Muscle of back (tissue), 11 donors: ENCODE measurements around the gene CAMK2B. TPM values are rescaled to one million over a fixed set of nuclear protein-coding genes. Genes with fewer than 3 reads are reported as not detected.

ENCODE experiments used
- DNase-seq, 3 donors: peaks; one replicate each; pipeline versions ENCODE4 v3.0.0 to v3.0.0-alpha.2; 2013
- polyA plus RNA-seq, 10 donors: library from polyadenylated mRNA; unstranded; fragments of 120-200 nt; gene quantifications; one replicate each; pipeline ENCODE4 v1.2.1, GENCODE V29; 2013; ENCODE audit not compliant: insufficient read length in 10 of 10

Gene CAMK2B
- polyA plus RNA-seq, 10 donors = 4.0 to 19.0 (median 12.2) TPM

DNA sequence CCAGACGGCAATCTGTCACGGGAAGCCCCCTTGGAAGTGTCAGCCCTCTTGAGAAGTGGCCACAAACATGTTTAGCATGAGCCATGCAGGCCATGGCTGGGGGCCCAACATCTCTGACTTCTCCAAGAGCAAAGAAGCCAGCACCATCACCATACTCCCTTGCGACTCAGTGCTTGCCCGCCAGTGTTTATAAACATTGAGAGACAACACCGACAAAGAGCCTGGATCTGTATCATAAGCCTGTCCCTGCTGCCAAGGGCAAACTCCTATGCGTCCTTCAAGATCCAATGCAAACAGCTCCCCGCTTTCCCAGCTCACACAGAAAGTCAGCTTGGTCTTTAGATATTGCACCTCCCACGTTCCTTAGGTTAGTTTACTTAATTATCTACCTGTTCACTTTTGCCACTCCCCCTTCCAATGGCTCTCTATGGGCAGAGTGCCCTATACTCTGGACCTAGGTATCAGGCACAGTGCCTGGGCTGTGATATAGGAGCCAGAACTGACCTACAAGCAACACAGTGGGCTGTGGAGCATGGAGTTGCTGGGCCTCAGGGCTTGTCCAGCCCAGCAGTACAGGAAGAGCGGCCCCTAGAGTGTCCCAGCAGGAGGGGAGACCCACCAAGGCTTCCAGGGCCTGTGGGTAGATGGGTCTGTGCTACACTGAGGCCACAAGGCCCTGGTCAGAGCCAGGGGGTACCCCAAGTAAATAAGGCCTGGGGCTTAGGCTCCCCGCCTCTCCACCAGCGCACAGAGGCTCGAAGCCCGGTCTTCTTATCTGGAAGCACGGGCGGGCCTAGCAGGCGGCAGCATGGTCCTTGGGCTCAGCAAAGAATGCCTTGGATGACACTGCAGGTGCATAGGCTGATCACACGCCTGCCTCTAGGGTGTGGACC, 37.7 kb downstream of the CAMK2B start:
- no peak for DNase-seq

DNA sequence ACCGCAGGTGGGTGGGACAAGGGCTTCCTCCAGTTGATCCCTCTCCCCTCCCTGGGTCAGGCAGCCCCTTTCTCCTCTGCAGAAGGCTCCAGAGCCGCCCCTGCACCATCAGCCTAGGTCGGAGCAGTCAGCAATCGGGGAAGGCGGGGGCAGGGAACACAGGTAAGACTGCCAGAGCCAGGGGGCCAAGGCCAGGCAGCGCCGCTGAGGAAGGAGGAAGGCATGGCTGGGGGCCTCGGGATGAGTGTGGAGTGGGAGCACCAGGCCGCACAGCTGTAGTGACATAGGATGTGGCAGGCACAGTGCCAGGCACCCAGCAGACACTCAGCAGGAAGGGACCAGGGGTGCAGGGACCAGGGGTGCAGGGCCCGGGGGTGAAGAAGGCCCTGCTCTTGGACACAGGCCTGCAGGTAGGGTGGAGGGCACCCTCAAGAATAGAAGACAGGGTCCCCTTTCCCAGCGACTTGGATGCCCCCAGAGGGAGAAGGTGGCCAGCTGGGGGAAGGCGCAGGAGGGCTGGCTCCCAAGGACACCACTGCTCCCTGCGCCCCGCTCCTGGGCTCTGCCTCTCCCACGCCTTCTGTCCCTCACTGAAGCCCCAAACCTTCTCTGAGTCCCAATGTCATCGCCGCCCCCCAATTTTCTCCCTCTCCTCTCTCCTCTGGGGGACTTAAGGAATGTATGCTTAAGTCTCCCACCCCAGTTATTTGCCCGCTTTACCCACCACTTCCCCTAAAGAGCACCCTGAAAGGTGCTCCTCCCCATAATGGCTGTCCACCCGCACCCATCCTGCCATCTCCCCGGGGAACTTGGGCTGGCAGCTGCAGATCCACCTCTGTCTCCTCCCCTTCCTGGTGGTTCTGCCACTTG, 38.5 kb downstream of the CAMK2B start:
- no peak for DNase-seq

DNA sequence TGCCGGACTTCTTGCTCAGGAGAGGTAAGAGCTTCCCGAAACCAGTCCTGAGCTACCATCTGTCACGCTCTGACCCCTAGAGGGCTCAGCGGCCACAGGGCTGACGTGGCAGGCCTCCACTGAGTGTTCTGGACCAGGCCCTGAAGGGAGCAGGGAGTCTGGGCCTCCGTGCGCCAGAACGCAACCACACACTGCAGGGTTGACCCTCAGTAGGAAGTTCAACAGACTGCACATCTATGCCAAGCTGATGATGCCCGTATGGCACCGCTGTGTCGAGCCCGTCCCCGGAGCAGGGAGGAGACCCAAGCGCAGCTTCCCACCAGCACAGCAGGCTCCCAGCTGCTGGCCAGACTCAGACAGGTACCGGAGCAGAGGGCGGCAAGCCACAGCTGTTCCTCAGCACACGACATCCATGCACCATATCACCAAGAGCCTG, 39.2 kb downstream of the CAMK2B start:
- DNase-seq = no peak

DNA sequence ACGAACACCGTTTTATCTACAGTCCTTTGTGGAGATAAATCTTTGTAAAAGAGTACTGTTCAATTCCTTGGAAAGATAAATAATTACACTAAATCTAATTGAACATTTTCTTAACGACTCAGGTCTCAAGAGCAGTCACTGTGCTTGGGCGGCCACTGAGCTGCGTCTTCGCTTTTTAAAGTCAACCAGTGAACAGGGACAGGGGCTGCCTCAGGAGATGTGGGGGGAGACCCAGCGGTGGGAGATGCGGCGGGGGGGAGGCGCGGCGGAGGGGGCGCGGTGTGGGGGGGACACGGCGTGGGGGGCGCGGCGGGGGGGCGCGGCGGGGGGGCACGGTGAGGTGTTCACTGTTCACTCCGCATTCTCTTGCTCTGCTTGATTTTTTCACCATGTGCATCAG, 39.8 kb downstream of the CAMK2B start:
- no peak for DNase-seq

DNA sequence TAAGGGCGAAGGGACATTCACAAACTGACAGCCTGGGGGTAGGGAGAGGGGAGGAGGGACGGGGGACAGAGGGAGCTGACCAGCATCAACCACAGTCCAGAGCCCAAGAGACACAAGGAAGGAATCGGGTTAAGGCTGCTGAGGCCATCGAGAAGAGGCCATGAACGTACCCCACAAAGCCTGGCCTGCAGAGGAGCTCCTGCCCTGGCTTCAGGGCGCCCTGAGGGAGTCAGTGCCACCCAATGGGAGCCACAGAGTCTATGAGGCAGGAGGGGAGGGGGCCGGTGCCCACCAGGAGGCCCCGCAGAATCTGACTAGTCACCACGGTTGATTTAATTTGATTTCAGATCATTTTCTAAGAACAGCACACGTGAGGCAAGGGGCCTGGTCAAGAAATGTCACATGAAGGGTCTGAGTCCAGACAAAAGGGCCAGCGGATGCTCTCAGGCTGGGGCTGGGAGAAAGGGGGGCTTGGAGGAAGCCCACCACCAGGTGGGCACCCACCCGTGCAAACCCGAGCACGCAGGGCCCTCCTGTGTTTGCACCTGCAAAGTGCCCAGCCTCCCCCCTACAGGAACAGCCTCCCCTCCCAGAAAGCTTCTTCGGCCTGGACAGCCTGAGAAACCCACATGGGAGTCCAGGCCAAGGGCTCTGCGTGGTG, 40.4 kb downstream of the CAMK2B start:
- DNase-seq = no peak

DNA sequence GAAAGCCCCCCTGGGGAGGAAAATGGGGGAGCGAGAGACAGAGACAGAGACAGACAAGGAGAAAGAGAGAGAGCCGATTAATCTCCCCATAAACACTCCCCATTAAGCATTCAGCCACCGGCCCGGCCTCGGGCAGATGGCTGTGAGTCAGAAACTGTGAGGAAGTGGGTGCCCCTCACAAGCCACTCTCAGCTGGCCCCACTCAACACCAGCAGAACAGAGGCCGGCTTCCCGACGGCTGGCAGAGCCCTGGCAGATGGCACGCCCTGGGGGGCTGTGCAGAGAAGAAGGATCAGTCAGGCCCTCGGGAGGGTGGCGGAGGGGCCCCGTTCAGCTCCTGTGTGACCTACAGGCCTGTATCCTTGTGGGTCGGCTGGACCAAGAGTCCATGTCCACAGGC, 41.2 kb downstream of the CAMK2B start:
- no peak for DNase-seq

DNA sequence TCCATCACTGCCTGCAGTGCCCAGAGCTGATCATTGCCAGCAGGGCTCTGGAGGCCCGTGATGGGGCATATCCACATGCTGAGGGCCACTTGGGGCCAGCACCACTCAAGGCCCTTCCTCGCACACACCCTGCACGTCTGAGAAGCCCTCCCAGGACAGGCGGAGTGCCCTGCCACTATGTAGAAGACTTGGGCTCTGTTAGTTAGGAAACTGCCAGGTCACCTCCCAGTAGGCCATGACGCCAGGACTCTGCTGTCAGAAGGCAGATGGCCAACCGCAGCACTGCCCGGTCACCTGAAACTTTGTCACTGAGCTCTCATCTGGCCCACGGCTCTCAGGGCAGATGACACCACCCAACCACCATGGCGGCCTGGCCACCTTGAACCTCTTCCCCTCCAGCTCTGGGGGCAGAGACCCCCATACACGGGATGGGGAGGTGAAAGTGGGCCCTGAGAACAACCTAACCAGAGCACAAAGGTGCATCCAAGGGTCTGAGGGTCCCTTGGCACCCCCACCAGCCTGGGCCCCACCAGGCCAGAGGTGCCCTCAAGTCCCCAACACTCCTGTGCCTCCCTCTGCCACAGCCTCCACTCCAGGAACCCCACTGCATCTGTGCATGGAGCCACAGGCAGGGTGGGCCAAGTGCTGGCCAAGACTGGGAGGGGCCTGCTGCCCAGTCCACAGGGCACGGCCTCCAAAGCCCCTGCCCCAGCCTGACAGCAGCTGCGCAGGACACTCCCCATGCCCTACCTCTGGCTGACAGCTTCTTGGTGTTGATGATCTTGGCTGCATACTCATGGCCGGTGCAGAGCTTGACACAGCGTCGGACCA, 41.8 kb downstream of the CAMK2B start:
- no peak for DNase-seq

DNA sequence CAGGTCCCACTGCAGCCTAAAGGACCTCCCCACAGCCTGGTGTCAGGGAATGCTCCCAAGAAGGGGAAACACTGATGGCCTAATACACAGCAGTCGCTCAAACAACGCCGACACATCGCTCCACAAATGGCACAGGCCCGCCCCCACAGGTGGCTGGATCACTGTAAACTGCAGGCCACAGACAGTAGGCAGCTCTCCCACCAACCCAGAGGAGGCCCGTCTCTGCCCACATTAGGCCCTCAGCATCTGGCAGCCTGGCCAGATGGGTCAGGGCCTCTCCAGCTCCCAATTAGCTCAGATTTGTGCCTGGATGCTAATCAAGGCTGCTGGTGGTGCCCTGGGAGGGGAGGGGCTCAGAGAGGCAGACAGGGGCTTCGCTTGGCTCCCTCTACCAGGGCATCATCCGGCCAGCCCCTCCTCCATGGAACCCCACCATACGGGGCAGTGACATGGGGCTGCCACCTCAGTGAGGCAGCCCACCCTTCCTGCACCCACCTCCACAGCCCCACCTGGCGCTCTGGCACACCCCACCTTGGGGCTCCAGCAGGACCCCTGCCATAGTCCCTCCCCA, 42.7 kb downstream of the CAMK2B start:
- DNase-seq = no peak

DNA sequence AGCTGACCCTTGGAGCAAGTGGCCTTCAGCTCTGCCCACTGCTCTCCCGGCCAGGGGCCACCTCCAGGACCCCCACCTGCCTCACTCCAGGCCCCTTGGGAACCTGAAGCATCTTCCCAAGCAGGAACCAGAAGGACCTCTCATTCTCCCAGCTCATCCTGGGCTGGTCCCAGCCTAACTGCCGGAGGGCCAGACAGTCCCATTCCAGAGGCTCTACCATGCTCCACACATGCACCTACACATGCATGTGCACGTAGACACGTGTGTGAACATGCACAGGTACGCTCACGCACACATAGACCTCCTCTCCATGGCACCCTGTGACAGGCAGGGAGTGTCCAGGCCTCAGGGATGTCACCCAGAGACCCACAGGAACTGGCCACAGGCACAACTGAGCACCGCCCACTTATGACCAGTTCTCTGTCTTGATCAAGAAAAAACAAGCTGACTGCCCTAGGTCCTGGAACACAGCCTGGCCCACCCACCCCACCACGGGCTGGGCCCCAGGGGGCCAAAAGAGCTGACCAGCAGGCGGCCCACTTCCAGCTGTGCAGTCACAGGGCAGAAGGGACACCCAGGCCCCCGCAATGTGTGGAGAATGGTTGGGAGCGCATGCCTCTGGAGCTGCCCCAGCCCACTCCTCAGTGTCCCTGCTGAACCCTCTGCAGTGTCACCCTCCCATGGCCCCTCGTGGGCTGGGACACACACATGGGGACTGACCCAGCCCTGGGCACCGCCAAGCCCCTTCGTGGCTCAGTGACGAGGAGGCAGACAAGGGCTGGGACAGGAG, 43.4 kb downstream of the CAMK2B start:
- DNase-seq = no peak

DNA sequence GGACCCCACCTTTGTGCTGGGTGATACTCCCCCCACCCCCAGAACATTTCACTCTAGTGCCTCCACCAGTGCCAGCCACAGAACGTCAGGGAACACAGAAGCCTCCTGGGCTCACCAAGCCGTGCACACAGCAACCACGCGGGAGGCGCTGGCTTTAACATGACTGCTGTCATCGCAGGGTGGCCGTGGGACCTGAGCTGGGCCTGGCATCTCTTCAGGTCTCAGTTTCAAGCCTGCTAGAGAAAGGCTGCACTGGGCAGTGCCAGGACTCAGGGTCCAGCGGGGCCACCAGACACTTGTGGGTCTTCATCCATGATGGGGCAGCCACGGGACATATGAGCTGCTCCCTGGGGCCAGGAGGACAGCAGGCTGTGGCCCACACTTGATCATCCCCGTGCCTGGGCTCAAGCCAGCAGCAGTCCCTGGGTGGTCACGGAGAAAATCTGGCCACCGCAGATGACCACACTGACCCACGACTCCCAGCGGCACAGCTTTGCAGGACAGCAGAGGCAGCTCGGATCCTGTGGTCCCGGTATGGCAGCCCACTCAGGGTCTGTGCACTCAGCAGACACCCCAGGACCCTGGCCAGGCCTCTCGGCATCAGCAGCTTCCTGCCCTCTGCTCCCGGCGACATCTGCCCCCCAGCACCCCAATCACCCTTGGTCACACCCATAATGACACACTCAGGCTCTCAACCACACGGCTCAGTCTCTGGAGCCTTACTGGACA, 44.2 kb downstream of the CAMK2B start:
- DNase-seq = no peak

DNA sequence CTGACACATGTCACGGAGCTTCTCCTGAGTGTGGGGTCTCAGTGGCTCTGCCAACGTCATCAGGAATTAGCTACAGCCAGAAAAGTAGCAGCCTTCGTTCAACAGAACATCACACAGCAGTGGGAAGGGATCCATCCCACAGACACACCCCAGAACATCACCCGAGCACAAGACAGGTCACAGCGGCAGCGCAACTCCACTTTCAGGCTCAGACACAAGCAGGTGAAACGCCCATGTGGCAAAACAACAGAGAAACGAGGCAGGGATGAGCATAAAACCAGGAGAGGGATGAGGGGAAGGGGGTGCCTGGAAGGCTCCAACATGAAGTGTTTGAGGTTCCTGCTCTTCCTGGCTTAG, 44.8 kb downstream of the CAMK2B start:
- DNase-seq = no peak

DNA sequence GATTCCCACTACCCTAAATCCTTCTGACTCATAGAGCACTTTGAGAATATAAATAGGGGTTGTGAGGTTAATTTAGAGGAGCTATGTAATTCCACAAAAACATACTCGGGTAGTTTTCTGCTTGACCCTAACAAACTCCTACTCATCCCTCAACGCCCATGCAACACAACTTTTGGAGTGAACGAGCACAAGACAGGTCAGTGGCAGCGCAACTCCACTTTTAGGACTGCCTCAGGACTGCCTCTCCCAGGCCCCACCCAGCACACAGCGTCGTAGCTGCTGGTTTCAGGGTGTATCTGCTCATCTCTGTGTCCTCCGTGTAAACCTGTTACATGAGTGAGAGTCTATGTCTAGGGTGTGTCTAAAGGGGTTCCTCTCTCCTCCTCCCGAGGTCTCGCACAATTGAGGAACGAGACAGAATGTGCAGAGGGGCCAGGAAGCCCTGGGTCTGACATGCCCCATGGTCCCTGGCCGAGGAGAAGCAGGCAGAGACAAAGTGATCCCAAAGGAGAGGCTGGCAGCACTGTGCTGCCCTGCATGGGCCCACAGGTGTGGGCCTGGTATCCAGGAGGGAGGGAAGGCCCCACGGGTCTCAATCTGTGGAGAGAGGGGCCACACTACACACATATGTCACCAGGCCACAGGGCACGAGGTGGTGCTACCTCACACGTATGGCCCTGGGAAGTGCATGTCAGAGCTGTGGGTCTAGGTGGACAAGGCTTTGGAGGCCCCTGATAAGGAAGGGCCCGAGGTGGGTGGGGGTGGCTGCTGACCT, 45.5 kb downstream of the CAMK2B start:
- DNase-seq = no peak

DNA sequence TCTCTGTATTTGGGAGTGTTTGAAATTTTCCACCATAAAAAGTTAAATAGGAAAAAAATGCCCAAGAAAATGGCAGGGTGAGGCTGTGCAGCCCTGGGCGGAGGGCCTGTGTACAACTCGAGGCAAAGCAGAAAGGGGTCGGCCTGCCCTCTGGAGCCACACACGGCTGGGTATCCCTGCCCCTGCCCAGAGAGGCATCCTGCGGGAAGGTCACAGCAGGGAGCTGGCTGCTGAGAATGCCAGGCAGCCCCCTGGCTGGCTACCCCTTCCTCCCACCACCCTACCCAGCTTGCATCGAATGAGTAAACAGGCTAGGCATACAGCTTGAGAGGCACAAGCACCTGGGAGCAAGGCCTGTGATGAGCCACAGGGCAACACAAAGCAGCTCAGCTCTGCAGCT, 46.1 kb downstream of the CAMK2B start:
- no peak for DNase-seq

DNA sequence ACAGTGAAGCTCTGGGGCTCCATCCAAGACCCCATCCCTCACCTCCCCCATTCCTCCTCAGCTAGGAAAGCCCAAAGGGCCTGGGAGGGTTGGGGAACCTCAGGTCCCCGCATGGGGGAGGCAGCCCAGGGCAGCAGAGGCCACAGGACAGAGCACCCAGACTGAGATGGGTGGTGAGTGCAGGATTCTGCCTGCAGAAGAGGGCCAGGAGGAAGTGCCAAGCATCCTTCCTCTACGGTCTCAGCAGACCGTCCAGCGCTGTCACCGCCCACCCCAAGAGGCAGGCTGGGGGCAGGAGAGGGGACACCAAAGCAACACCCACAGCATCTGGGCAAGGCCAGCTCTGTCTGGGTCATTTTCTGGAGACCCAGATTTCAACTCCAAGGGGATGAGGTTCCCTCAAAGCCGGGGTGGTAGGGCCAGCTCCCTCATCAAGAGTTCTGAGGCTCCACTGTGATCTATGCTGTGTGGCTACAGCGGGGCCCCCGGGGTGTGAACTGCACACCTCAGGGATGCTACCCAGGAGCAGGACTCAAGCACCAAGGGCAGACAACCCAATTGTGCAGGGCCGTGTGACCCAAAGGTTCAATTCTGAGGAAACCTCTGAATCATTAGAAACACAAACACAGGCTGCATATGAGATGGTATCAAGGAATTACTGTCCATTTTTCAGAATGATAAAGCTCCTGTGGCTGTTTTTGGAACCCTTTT, 46.8 kb downstream of the CAMK2B start:
- no peak for DNase-seq

DNA sequence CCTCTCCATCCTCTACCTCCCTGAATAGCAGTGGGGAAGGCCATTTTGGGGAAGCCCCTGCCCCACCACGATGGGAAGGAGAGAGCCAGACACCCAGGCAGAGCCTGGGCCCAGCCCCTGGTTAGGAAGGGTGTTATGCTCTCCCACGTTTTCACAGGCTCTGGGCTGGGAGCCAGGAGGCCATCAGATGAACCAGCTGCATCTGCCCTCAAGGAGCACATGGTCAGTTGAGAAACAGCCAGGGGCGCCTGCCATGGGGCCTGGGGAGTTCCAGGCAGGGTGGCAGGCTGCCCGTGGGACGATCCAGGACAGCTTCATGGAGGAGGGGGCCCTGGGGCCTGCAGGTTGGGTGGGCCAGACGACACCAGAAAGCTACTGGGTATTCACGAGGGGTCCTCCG, 47.5 kb downstream of the CAMK2B start:
- DNase-seq = no peak

DNA sequence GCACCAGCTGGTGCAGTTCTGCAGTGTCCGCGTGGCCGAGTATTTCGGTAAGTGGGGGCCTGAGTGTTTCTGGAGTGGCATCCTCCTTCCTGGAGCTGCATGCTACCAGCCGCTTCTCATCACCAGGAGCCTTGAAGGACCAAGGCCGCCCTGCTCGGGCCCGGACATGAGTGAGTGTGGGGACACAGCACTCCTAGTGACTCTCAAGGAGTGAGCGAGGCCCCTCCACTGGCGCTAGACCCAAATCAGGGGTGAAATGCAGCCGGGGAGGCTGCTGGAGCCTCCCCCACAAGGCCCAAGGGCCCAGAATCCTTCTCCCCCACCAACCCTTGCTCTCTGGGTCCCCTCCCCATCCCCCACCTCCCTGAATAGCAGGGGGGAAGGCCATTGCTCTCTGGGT, 48.0 kb downstream of the CAMK2B start:
- no peak for DNase-seq

DNA sequence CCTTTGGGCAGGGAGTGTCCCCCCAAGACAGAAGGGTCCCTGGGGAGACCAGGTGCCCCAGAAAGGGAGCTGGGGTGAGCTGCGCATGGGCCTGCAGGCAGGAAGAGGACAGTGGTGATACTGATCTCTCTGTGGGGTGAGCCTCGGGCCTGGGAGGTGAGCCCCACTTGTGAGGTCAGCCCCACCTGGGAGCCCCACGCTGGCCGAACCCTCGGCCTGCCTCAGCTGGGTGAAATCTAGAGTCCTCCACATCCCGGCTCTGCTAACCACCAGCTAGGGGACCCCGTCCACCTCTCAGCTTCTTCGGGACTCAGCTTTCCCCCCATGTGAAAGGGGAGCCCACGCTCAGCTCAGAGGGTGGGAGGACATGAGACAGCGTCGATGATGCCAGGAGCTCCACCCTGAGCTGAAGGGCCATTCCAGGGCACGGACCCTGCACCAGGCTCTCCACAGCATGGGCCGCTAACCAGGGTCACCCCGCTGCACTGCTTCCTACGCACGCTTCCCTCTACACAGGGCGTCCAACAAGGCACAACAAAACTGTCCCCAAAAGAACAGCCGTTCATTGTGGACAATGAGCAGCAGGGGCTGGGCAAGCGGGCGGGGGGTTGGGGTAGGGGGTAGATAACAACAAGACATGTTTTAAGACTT, 48.7 kb downstream of the CAMK2B start:
- DNase-seq = no peak
